Measurements from ENCODE around the gene DST. TPM values are rescaled to one million over a fixed set of nuclear protein-coding genes. Genes with fewer than 3 reads are reported as not detected.

Gene DST
- polyA plus RNA-seq, 1 experiment: 80.6 TPM

DNA sequence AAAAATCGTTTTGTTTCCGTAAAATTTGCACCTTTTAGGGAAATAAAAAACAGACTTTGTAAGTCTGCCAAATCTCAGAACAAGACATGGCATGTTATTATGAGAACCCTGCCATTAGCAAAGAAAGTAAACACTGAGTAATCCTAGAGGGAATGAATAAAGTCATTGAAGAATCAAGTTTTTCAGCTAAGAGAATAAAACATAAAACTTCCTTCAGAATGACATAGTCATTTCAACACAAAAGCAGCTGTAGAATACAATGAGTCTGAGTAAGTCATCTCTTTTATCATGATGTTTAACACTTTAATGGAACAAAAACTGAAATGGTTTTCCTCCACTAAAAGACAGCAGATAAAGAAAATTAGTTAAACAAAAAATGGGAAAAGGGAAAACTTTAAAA is 10.3 kb upstream of the DST start:
- peak; percentile 44 for DNase-seq (ENCODE audit: low read depth)
- Histone ChIP-seq H3K36me3 (ENCODE audit: control insufficient read depth, insufficient read depth, low read length) (peaks cover 2% of the 10 kb centered on the region), H3K27me3 (ENCODE audit: control insufficient read depth, insufficient read depth, low read length) (no peaks in the 10 kb centered on the region), H3K4me3 (ENCODE audit: low read depth, low read length) (no peak overlapping the region)
- ChIA-PET CTCF (interaction anchor here (1.1 to 2.7 kb wide), 2 partner anchors 15 to 198 kb away, joined by 4 to 7 read pairs; no protein-coding TSS in a partner anchor), POLR2A (interaction anchor here (0.6 kb wide), 1 partner anchor 164 kb away, joined by 3 read pairs; no protein-coding TSS in a partner anchor)
- TF ChIP-seq, protein P1, sequence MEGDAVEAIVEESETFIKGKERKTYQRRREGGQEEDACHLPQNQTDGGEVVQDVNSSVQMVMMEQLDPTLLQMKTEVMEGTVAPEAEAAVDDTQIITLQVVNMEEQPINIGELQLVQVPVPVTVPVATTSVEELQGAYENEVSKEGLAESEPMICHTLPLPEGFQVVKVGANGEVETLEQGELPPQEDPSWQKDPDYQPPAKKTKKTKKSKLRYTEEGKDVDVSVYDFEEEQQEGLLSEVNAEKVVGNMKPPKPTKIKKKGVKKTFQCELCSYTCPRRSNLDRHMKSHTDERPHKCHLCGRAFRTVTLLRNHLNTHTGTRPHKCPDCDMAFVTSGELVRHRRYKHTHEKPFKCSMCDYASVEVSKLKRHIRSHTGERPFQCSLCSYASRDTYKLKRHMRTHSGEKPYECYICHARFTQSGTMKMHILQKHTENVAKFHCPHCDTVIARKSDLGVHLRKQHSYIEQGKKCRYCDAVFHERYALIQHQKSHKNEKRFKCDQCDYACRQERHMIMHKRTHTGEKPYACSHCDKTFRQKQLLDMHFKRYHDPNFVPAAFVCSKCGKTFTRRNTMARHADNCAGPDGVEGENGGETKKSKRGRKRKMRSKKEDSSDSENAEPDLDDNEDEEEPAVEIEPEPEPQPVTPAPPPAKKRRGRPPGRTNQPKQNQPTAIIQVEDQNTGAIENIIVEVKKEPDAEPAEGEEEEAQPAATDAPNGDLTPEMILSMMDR (IDR thresholded peaks at IDR 0.05; ENCODE audit: insufficient read depth, low read depth, low read length): no peak

DNA sequence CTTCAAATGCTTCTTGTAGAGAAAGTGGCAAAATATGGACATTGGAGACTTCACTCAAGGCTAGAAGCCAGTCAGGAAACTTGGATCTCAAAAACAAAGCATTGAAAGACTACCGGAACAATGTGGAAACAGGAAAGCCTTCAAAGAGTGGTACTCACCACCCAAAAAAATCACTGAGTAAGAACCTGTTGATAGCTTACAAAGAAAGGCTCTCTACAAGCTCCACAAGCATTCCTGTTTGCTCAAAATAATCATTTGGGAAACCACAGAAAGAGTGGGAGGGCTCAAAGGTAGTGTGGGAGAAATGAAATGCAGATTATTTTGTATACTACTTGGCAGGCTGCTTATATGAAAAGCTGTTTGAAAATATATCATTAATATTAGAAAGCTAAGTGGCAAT is 9.5 kb upstream of the DST start:
- ChIA-PET CTCF (interaction anchor here (0.5 to 2.7 kb wide), 3 partner anchors 14 to 199 kb away, joined by 3 to 7 read pairs (median 4); no protein-coding TSS in a partner anchor), POLR2A (no interaction called here)
- H3K36me3 ChIP-seq (ENCODE audit: control insufficient read depth, insufficient read depth, low read length): peaks cover 2% of the 10 kb centered on the region
- no peaks in the 10 kb centered on the region for H3K27me3 ChIP-seq (ENCODE audit: control insufficient read depth, insufficient read depth, low read length)
- TF ChIP-seq, protein P1 (IDR thresholded peaks at IDR 0.05; ENCODE audit: insufficient read depth, low read depth, low read length): no peak
- DNase-seq (ENCODE audit: low read depth): no peak
- H3K4me3 ChIP-seq (ENCODE audit: low read depth, low read length): no peak overlapping the region

- ChIA-PET POLR2A (interaction anchor here (0.6 kb wide), 1 partner anchor 281 kb away, joined by 15 read pairs; no protein-coding TSS in a partner anchor), CTCF (interaction anchor here (1.0 to 1.7 kb wide), 4 partner anchors 11 to 15 kb away, joined by 3 to 6 read pairs (median 3); no protein-coding TSS in a partner anchor)
- TF ChIP-seq, protein P1 (IDR thresholded peaks at IDR 0.05; ENCODE audit: insufficient read depth, low read depth, low read length): no peak
- Histone ChIP-seq H3K36me3 (ENCODE audit: control insufficient read depth, insufficient read depth, low read length) (peaks cover 4% of the 10 kb centered on the region), H3K27me3 (ENCODE audit: control insufficient read depth, insufficient read depth, low read length) (no peaks in the 10 kb centered on the region), H3K4me3 (ENCODE audit: low read depth, low read length) (no peak overlapping the region)
- DNase-seq (ENCODE audit: low read depth): no peak
Observed at GRCh38 chr6:56650191-56650590, 7.5 kb upstream of the DST start.

- H3K4me3 ChIP-seq (ENCODE audit: low read depth, low read length): no peak overlapping the region
- DNase-seq (ENCODE audit: low read depth): no peak
- TF ChIP-seq, protein P1 (IDR thresholded peaks at IDR 0.05; ENCODE audit: insufficient read depth, low read depth, low read length): no peak
- ChIA-PET POLR2A (no interaction called here), CTCF (interaction anchor here (1.0 to 1.7 kb wide), 4 partner anchors 11 to 15 kb away, joined by 3 to 6 read pairs (median 3); no protein-coding TSS in a partner anchor)
- peaks cover 6% of the 10 kb centered on the region for H3K36me3 ChIP-seq (ENCODE audit: control insufficient read depth, insufficient read depth, low read length)
- H3K27me3 ChIP-seq (ENCODE audit: control insufficient read depth, insufficient read depth, low read length): no peaks in the 10 kb centered on the region
Observed at GRCh38 chr6:56649782-56650181, 7.1 kb upstream of the DST start.

DNA sequence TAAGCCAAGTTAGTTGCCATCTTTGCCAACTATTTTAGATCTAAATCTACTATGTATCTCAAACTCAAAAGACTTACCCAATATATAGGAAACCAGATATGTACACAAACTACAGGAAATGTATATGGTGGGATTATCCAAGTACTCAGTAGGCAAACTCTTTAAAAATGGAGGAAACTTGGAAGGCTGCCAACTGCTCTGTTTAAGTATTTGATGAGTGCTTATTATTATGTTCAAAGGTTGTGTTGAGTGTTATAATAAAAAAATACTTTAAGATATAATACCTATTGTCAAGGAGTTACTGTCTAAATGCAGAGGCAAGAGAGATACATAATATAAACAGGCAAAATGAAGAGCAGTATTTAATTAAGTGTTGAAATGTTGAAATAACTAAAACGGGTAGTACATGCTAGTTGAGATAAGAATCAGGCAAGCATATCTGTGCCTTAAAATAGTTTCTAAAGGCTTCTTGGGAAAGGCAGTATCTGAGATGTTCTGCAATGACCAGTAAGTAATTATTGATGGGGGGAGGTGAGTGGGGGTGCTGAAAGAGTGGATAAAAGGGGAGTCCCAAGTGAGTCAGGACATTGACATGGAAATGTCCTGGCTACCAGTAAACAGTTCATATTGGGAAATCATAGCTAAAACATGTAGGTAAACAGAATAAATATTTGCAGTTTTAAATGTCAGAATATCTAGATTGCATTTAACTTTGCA is 6.5 kb upstream of the DST start:
- Histone ChIP-seq H3K4me3 (ENCODE audit: low read depth, low read length) (no peak overlapping the region), H3K27me3 (ENCODE audit: control insufficient read depth, insufficient read depth, low read length) (no peaks in the 10 kb centered on the region), H3K36me3 (ENCODE audit: control insufficient read depth, insufficient read depth, low read length) (peaks cover 6% of the 10 kb centered on the region)
- ChIA-PET CTCF (interaction anchor here (1.0 to 1.7 kb wide), 3 partner anchors 13 to 16 kb away, joined by 3 to 6 read pairs (median 3); no protein-coding TSS in a partner anchor), POLR2A (no interaction called here)
- TF ChIP-seq, protein P1 (IDR thresholded peaks at IDR 0.05; ENCODE audit: insufficient read depth, low read depth, low read length): no peak
- no peak for DNase-seq (ENCODE audit: low read depth)
